HG03064 (cell line): ENCODE measurements around the gene MORF4L1.
"Not testable (repeated sequence)": the region's sequence is repeated elsewhere in the genome, so short reads cannot be mapped to it uniquely, and the experiment has no call there.

Experiments used
- ATAC-seq: cut with Tn5 transposase; IDR thresholded peaks from one replicate; pipeline ENCODE4 v1.9.1; 2021; ENCODE audit warnings: low read depth; ENCODE audit not compliant: unreplicated experiment

Gene MORF4L1

GRCh38 chr15:78872155-78872971 lies at the start of gene MORF4L1:
MORF4L1 (plus strand) TSS chr15:78872890; CDS start chr15:78873018, 128 bp downstream.
- peak; percentile 68 for ATAC-seq

GRCh38 chr15:78828920-78829319 lies 43.8 kb upstream of the MORF4L1 start:
- ATAC-seq, result no peak

GRCh38 chr15:78830514-78831228 lies 42.0 kb upstream of the MORF4L1 start:
- no peak for ATAC-seq

GRCh38 chr15:78831229-78832207 lies 41.2 kb upstream of the MORF4L1 start:
- ATAC-seq, result no peak

- no peak for ATAC-seq
Observed at GRCh38 chr15:78836333-78836732, 36.4 kb upstream of the MORF4L1 start.

GRCh38 chr15:78837131-78837530 lies 35.6 kb upstream of the MORF4L1 start:
- no peak for ATAC-seq

- no peak for ATAC-seq
Observed at GRCh38 chr15:78837543-78837942, 35.1 kb upstream of the MORF4L1 start.

- ATAC-seq, result no peak
Observed at GRCh38 chr15:78838489-78838888, 34.2 kb upstream of the MORF4L1 start.

- not testable (repeated sequence) for ATAC-seq
Observed at GRCh38 chr15:78839151-78839550, 33.5 kb upstream of the MORF4L1 start.

GRCh38 chr15:78840661-78841375 lies 31.9 kb upstream of the MORF4L1 start:
- ATAC-seq, result no peak

GRCh38 chr15:78841376-78841706 lies 31.3 kb upstream of the MORF4L1 start:
- no peak for ATAC-seq

GRCh38 chr15:78841891-78842290 lies 30.8 kb upstream of the MORF4L1 start:
- no peak for ATAC-seq

- no peak for ATAC-seq
Observed at GRCh38 chr15:78842519-78842918, 30.2 kb upstream of the MORF4L1 start.

- ATAC-seq, result not testable (repeated sequence)
Observed at GRCh38 chr15:78846906-78847305, 25.8 kb upstream of the MORF4L1 start.

- not testable (repeated sequence) for ATAC-seq
Observed at GRCh38 chr15:78847387-78847906, 25.2 kb upstream of the MORF4L1 start.

GRCh38 chr15:78850352-78850751 lies 22.3 kb upstream of the MORF4L1 start:
- no peak for ATAC-seq

- no peak for ATAC-seq
Observed at GRCh38 chr15:78850941-78851755, 21.5 kb upstream of the MORF4L1 start.

GRCh38 chr15:78853500-78853899 lies 19.2 kb upstream of the MORF4L1 start:
- no peak for ATAC-seq

- no peak for ATAC-seq
Observed at GRCh38 chr15:78854833-78855372, 17.8 kb upstream of the MORF4L1 start.
